ENCODE results near the gene SHISA2.

GRCh38 chr13:26053418-26053980 is 1.7 kb upstream of the SHISA2 start:
- TF ChIP-seq, protein P1, sequence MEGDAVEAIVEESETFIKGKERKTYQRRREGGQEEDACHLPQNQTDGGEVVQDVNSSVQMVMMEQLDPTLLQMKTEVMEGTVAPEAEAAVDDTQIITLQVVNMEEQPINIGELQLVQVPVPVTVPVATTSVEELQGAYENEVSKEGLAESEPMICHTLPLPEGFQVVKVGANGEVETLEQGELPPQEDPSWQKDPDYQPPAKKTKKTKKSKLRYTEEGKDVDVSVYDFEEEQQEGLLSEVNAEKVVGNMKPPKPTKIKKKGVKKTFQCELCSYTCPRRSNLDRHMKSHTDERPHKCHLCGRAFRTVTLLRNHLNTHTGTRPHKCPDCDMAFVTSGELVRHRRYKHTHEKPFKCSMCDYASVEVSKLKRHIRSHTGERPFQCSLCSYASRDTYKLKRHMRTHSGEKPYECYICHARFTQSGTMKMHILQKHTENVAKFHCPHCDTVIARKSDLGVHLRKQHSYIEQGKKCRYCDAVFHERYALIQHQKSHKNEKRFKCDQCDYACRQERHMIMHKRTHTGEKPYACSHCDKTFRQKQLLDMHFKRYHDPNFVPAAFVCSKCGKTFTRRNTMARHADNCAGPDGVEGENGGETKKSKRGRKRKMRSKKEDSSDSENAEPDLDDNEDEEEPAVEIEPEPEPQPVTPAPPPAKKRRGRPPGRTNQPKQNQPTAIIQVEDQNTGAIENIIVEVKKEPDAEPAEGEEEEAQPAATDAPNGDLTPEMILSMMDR (conservative IDR thresholded peaks at IDR 0.05; ENCODE audit: low read length): no peak
- no peak for TF ChIP-seq EZH2phosphoT487 (IDR thresholded peaks at IDR 0.05; ENCODE audit: borderline replicate concordance)
